Stimulated activated CD4-positive, alpha-beta T cell treated with anti-CD3 and anti-CD28 coated beads, Interleukin-15, amount 100 ng/mL, for 48 hours (primary cell): ENCODE data around the gene CA14.
A peak's percentile ranks its signal among the peaks of the same experiment; 100 is the strongest.
"Not testable (repeated sequence)": the region's sequence is repeated elsewhere in the genome, so short reads cannot be mapped to it uniquely, and the experiment has no call there.

Experiments
- DNase-seq, 2 donors: peaks; one replicate each; pipeline ENCODE4 v3.0.0-alpha.2; 2020; ENCODE audit warnings: low read depth in 2 of 2

The CA14 gene

DNA sequence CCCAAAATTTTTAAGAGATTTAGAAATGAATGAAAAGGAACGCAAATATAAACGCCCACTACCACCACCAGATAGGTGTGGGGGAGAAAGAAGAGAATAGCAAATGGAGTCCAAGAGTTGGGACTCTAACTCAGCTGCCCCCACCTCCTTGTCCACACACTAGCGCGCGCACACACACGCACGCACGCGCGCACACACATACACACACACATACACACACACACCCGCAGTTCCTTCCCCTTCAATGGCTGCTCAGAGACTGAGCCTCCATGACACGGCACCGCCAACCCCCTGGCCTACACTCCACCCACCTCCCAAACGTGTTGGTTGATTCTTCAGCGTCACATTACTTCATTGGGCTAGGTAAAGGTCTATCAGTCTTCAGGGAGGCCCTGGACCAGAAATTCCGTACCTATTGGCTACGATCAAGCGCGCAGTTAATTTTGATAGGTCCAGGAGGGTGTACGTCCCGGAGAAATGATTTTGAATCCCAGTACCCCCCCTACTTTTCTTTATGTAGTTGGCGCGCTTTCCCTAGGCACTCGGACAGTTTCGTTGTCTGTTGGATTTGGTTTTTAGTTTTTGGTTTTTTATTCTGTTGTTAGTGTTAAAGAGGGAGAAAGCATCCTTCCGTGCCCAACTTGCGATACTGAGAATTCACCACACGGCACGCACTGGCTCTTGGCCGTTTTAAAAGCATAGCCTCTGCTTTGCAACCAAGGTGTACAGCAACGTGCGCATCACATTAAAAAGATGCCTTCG, 21.5 kb upstream of the CA14 start, which contains the start of gene ANP32E:
ANP32E (minus strand) TSS at position 261 of the 762 bp plus-strand sequence. CDS start 326 bp downstream, outside the sequence.
- peak; percentile 89 to 93 for DNase-seq

DNA sequence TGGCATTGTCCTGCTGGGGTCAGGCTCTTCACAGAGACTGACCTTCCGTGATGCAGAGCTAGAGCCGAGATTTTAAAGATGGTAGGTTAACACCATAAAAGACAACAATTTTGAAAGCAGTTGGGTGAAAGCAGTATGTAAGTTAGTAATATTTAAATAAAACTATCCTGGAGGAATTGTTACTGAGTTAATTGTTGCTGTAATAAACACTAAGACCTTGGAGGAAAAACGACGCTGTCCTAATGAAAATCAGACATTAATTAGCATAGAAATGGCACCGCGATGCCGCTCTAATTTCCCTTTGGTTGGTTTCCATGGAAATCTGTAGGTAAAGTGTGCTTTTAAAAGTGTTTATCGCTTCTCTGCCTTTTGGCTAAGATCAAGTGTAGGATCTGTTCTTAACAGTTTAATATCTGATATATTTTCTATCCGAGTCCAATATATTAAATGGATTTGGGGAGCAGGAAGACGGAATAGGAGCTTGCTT, 20.9 kb upstream of the CA14 start:
- no peak for DNase-seq

DNA sequence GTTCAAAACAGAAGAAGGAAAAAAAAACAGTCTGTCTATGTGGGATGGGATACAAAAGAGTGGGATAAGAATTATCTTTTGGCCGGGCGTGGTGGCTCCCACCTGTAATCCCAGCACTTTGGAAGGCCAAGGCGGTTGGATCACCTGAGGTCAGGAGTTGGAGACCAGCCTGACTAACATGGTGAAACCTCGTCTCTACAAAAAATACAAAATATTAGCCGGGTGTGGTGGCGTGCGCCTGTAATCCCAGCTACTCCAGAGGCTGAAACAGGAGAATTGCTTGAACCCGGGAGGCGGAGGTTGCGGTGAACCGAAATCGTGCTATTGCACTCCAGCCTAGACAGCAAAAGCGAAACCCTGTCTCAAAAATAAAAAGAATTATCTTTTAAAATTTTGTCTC, 20.4 kb upstream of the CA14 start:
- not testable (repeated sequence) for DNase-seq

DNA sequence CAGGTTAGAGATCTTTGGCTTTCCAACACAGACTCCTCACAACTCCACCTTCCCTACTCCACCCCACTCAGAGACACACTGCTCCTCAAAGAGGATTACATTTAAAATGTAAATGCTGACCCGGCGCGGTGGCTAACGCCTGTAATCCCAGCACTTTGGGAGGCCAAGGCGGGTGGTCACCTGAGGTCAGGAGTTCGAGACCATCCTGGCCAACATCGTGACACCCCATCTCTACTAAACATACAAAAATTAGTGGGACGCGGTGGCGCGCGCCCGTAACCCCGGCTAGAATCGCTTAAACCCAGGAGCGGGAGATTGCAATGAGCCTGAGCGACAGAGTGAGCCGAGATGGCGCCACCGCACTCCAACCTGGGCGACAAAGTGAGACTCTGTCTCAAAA, 19.8 kb upstream of the CA14 start:
- no peak for DNase-seq

DNA sequence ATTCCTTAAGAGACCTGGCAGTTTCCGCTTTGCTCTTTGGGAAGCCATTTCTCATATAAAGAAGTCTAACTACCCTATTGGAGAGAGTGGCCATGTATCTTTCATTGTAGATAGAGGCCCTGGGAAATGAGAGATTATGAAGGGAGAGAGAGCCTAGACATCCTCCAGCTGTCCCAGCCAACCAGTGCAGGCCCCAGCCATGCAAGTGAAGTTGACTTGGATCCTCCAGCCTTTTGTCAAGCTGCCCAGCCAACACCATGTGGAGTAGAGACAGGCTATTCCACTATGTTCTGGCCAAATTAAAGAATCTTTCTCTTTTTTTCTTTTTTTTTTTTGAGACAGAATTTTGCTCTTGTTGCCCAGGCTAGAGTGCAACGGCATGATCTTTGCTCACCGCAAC, 14.6 kb upstream of the CA14 start:
- DNase-seq: no peak

DNA sequence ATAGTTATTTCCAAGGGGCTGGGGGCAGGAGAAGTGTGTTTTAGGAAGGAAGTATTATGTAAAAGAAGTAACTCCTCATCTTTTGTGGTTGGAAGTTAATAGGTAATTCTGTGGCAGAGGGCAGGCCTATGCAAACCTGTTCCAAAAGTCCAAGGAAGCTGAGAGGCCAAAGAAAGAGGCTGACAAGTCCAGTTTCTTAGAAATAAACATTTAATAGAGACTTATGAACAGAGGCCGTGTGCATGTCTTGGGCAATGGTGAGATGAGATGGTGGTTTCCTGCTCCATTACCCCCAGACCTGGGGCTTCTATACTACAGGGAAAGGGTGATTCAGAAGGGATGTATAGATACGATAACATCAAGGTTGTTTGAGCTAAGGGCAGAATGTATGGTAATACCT, 7.6 kb upstream of the CA14 start:
- no peak for DNase-seq

DNA sequence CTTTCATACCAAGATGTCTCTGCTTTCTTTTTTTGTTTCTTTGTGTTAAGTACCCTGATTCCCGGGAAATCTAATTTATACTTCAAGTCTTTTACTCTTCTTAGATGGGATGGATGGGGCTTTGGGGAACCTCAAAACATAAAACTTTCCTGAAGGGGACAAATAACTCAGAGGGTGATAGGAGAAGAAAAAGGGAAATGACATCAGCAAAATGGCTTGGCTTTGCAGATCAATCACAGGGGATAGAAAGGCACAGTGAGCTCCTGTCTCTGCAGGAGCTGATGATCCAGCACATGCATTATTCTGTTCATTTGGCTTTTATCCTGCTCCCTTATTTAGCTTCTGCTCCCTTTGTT, 1.4 kb upstream of the CA14 start:
- no peak for DNase-seq

DNA sequence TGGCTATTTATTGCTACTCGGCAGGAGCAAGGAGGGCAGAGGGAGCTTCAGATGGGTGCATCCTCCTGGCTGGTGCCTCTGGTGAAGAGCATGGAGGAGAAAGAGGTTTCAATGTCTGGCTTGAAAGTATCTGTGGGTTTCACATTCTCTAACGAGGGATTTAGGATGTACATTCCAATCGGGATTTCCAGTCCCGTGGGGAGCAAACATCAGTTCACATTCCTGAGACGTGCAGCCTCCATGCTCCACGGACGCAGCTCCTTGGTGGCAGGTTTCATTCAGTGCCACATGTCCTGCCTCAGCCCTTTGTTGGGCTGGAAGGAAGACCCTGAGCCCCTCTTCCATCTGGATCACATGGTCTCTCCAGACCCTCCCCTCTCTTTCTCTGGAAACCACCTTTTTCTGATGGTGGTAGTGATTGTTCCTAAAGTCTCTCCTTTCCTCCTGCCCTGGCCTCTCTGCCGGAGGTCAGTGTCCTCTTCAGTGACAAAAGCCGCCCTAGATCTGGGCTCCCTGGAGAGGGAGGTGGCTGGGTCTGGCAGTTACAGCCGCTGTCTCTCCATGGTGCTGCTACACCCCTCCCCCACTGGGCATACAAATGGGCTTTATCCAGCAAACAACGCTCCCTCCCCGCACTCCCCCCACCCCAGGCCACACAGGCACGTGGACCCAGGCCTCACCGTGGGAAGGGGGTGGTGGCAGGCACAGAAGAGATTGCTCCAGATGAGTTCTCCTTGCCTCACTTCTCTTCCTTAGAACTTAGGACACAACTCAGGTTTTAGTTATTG, 826 bp upstream of the CA14 start:
- DNase-seq: no peak

DNA sequence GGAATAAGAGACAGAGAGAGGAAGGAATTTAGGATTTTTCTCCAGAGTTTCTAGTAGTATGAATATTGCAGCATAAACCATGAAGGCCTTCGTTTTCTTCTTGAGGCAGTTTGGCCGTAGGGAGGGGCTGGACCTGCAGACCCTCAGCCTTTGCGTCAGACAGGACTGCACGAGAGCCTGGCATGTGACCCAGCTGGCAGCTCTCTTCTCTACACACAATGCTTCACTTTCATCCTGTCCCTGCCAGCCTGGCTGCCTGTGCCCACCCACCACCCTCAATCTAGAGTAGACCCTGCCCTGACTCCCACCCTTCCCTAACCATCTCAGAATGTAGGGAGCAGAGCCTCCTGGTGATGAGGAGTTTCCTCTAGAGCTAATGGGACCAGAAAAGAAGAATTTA, 1.6 kb downstream of the CA14 start:
- DNase-seq: no peak

DNA sequence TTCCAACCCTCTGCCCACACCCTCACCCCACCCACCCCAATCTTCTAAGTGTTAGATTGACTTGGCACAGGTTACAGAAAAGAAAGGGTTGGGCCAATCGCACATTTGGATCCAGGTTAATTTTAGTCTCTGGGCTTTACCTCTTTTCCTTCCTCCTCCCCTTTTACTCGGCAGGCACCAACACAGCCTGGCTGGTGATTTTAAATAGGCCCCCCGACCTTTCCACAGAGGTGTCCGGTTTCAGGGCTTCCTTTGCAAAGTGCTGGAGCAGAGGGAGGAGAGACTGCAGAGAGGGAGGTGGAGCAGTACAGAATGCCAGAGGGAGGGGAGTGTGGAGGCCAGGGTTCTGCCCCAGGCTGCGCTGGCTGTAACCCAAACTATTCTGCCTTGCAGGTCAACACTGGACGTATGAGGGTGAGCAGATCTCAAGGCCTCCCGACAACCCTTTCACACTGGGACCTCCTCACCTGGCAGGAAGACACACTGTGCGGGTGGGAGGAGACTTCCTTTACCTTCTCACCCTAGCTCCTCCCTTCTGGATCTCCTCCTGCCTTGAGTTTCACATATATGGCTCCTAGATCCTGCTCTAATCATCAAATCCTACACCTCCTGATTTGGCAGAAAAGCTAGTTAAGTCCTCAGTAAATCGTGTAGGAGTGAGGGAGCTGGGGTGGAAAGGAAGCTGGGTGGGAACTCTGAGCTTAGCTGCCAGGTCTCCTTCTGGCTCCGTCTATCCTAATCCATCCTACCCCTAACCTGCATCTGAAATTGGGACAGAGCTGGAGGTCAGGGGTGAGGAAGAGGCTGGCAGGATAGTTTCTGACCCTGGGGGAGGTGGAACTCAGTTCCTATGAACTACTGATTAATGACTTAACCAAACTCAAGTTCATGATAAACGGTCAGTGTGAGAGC, 2.4 kb downstream of the CA14 start:
- DNase-seq: no peak

DNA sequence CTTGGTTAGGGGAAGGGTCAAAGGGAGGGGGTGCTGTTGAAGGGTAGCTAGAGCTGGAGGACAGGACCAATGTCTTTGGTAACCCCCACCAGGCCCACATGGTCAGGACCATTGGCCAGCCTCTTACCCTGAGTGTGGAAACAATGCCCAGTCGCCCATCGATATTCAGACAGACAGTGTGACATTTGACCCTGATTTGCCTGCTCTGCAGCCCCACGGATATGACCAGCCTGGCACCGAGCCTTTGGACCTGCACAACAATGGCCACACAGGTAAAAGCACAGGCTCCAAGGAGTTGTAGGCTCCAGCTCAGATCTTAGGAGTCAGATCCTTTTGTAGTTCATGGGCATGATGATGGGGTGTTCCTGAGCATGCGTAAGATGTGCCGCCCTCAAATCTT, 3.8 kb downstream of the CA14 start:
- no peak for DNase-seq

DNA sequence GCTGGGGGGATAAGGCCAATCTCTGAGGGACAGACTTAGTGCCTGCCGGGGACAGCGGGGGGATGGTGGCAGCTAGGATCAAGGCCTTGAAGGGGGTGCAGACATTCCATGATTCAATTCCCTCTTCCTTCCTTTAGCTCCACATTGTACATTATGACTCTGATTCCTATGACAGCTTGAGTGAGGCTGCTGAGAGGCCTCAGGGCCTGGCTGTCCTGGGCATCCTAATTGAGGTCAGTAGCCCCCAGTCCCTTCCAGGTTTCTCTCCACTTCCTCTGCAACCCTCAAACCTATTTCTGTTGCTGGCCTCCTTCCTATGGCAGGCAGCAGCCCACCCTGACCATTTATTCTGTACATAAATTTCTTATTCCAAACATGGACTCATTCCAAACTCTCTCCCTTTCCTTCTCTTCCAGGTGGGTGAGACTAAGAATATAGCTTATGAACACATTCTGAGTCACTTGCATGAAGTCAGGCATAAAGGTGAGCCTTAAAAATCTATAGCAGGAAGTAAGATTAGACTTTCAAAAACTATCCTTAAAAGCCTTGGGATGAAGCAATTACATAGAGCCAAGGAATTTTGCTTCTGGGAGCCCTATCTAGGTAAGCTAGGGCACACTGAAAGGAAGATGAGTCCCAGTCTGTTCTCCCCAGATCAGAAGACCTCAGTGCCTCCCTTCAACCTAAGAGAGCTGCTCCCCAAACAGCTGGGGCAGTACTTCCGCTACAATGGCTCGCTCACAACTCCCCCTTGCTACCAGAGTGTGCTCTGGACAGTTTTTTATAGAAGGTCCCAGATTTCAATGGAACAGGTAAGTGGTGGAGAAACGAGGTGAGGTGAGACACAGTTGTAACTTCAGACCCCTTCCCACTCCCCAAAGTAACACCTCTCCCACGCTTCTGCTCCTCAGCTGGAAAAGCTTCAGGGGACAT, 5.1 kb downstream of the CA14 start:
- no peak for DNase-seq

DNA sequence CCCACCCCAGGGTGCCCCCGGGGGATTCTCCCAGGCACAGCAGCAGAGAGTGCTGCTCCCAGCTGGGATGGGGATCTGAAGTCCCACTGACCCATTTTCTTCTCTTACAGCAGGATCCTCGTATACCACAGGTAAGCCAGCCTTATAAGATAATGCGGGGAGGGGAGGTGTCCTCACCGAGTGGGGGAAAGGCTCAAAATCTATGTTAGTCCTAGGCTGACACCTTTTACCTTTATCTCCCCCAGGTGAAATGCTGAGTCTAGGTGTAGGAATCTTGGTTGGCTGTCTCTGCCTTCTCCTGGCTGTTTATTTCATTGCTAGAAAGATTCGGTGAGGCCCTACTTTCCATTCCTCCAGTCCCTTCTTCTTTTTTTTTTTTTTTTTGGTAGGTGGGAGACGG, 6.0 kb downstream of the CA14 start:
- no peak for DNase-seq

DNA sequence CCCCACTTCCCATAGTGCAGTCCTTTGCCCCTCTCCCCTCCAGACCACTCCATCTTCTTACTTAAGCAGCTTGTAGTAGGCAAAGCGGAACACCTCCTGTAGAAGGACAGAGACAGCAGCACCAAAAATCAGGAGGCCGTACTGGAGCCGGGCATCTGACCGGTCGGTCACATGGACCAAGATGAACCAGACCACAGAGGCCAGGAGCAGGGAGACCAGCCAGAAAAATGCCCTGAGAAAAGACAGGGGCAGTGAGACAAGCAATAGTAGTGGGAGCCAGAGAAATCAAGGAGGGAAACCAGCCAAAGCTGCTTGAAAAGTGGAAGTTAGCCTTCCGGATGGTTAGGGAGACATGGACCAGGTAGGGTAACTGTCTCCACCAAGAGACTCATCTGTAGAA, 10.3 kb downstream of the CA14 start:
- DNase-seq: no peak

DNA sequence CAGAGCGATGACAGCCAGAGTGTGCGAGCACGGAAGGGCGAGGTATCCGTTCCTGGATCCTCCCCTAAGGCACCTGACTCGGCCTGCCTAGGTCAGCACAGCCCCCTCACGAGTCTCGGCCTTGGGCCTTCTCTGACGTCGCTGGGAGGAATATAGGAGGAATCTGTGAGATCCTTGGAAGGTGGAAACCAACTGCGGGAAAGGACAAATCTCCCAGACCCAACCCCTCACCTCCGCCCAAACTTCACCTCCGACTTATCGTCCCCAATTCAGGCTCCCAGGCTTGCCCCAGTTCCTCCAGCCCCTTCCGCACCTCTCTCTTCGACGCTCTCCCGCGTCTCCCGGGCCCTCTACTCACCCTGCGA, 10.7 kb downstream of the CA14 start:
- DNase-seq: peak in 1 of 2 donors; percentile 11

DNA sequence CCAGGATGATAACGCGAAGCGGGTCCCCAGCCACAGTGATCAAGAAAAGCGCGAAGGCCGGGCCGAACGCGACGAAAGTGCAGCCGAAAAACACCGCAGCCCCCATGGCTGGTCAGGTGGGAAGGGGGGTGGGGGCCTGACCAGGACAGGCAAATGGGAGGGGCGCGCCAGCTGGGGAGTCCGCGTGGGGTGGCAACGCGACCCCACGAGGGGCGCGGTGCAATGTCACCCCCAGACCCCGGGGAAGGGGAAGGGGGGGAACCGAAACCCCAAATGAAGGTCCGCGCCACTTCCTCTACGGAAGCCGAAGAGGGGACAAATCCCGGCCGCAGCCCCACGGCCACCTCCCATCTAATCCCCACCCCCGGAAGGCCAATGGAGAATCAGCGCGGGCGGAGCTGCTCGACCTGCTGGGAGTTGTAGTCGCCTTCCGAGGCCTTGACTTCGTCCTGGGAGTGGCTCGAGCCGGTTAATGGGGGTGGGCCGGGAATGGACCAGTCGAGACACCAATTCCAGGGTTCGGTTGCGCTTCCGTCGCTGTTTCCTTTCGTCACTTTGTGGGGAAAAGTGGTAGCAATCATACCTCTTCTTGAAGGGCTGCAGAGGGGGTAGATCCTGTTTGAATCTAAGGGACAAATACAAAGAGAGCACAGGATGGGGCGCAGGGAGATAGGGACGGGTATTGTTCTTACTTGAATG, 11.3 kb downstream of the CA14 start, which contains the start of gene APH1A:
APH1A (minus strand) TSS at position 312 of the 699 bp plus-strand sequence; CDS start at position 106, 206 bp downstream.
- peak; percentile 92 to 94 for DNase-seq

DNA sequence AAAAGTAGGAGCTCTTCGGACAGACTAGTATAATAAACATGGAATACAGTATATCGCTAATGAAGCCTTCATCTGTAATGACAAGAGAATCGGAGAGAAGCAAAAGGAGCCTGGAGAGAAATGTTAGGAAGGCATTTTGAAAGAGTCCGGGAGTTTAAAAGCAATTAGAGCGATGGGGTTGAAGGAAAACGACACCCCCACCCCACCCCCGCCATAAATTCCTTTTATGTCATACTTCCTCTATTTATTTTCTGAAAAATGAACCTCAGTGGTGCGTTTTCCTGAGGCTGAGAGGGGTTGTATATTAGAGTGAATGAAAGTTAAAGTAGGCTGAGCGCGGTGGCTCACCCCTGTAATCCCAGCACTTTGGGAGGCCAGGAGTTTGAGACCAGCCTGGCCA, 11.9 kb downstream of the CA14 start:
- no peak for DNase-seq

DNA sequence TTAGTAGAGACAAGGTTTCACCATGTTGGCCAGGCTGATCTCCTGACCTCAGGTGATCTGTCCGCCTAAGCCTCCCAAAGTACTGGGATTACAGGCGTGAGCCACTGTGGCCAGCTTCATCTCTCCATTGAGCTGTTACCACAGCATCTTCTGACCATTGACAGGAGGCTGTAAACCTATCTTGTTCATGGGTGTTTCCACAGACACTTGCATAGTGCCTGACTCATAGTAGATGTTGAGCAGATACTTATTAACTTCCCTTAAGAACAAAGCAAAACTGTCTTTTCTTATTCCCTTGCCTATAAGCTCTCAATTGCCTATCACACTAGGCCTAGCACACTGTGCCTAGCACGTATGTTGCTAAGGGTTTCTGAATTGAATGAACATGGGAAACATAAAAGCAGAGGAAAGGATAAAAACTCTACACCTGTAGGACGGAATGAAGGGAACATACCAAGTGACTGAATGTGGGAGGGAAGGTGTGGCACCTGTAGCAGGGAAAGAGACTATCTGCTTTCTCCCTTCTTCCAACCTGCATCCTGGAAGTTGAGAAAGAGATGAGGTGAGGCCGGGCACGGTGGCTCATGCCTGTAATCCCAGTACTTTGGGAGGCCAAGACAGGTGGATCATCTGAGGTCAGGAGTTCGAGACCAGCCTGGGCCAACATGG, 13.9 kb downstream of the CA14 start:
- DNase-seq: no peak

DNA sequence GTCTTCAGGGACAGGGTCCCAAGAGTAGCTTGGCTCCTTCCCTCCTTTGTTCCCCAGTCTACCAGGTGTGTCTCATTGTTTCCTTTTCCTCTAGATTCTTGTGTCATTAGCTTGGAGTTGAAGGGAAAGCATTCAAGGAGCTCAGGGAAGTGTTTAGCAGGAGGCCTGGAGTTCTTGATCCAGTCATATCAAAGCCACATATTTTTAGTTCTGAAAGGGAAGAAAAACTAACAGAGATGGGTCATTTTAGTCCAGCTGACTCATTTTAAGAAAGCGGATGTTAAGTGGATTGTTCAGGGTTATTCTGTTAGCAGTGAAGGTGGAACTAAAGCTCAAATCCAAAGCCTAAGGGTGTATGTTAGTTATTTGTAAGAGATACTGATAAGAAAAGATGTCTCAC, 15.7 kb downstream of the CA14 start:
- DNase-seq: no peak
